Bronchial epithelial cell (primary cell): Measurements from ENCODE around the gene RAI14. TPM values are rescaled to one million over a fixed set of nuclear protein-coding genes. Genes with fewer than 3 reads are reported as not detected.

Experiments used
- DNase-seq: peaks from one replicate; pipeline ENCODE4 v3.0.0-alpha.2; 2010; ENCODE audit warnings: low read depth
- FAIRE-seq: peaks from 2 replicates; lab custom pipeline; 2011; peaks lifted over from hg19 to GRCh38; lab: Jason Lieb, UNC
- H3K27me3 ChIP-seq: 2 replicates; pipeline ENCODE4 v1.5.1; 2011; ENCODE audit warnings: low read length; ENCODE audit not compliant: control insufficient read depth, insufficient read depth
- H3K36me3 ChIP-seq: 2 replicates; pipeline ENCODE4 v1.5.1; 2011; ENCODE audit warnings: low read length; ENCODE audit not compliant: control insufficient read depth, insufficient read depth
- H3K4me3 ChIP-seq: 2 replicates; pipeline ENCODE4 v1.5.1; 2011; ENCODE audit warnings: mild to moderate bottlenecking, low read depth, low read length, control low read depth
- CTCF ChIP-seq: IDR thresholded peaks from 2 replicates; pipeline ENCODE4 v1.5.1; 2011; ENCODE audit warnings: mild to moderate bottlenecking, moderate library complexity, low read length, control low read depth, inconsistent platforms; ENCODE audit not compliant: insufficient read depth, severe bottlenecking
- total RNA-seq: library from RNA; depleted of rRNA; stranded (reverse); fragments of >200 nt; gene quantifications from 2 replicates; pipeline ENCODE4 v1.2.1, GENCODE V29; 2014

The RAI14 gene
- total RNA-seq, 1 donor from 2014 or later = 60.0 TPM

DNA sequence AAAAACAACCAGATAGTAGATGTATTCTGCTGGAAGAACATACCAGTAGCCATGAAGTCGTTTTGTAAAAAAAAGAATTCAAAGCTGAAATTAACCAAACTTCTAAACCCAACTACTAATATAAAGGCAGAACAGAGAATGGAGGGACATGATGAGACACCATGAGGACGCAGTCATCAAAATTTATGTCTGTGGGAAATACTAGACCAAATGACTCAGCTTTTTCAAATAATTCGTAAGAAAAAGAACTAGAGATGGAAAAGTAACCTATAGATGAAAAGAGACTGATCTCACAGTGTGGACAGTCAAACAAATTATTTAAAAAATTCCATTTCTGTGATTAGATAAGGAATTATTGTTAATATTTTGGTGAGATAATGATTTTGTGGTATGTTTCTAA lies 193.1 kb downstream of the RAI14 start:
- DNase-seq (no peak), FAIRE-seq (no peak)
- no peaks in the 10 kb centered on the region for H3K36me3 ChIP-seq
- no peaks in the 10 kb centered on the region for H3K27me3 ChIP-seq
- no peak overlapping the region for H3K4me3 ChIP-seq
- no peak for TF ChIP-seq CTCF

GRCh38 chr5:34854459-34855174 lies 198.5 kb downstream of the RAI14 start:
- no peak overlapping the region for H3K4me3 ChIP-seq
- FAIRE-seq (no peak), DNase-seq (no peak)
- TF ChIP-seq CTCF = no peak
- no peaks in the 10 kb centered on the region for H3K36me3 ChIP-seq
- no peaks in the 10 kb centered on the region for H3K27me3 ChIP-seq

DNA sequence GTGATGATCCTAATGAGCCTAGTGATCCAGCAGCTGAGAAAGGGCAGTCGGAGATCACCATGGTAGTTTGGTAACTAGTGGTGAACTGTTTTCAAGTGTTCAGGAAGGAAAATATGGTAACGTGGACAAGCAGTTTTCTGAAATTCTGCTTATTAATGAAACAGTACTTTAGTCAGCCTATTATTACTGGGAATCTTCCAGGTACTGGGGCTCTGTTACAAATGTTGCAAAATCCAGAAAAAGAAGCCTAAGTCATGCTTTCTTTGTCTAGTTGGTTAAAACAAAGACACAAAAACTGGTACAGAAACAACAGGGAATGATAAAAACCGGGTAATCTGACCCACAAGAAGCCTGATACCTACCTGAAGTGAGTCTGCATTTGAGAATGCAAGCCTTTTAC lies 201.0 kb downstream of the RAI14 start:
- no peaks in the 10 kb centered on the region for H3K36me3 ChIP-seq
- no peaks in the 10 kb centered on the region for H3K27me3 ChIP-seq
- FAIRE-seq (no peak), DNase-seq (no peak)
- no peak for TF ChIP-seq CTCF
- no peak overlapping the region for H3K4me3 ChIP-seq

- H3K4me3 ChIP-seq = no peak overlapping the region
- H3K27me3 ChIP-seq = no peaks in the 10 kb centered on the region
- no peak for TF ChIP-seq CTCF
- no peaks in the 10 kb centered on the region for H3K36me3 ChIP-seq
- no peak for FAIRE-seq
- no peak for DNase-seq
Observed at GRCh38 chr5:34857894-34858293, 201.8 kb downstream of the RAI14 start.

GRCh38 chr5:34858790-34859189 lies 202.7 kb downstream of the RAI14 start:
- H3K36me3 ChIP-seq = no peaks in the 10 kb centered on the region
- no peak overlapping the region for H3K4me3 ChIP-seq
- no peaks in the 10 kb centered on the region for H3K27me3 ChIP-seq
- no peak for DNase-seq
- TF ChIP-seq CTCF = no peak
- no peak for FAIRE-seq

DNA sequence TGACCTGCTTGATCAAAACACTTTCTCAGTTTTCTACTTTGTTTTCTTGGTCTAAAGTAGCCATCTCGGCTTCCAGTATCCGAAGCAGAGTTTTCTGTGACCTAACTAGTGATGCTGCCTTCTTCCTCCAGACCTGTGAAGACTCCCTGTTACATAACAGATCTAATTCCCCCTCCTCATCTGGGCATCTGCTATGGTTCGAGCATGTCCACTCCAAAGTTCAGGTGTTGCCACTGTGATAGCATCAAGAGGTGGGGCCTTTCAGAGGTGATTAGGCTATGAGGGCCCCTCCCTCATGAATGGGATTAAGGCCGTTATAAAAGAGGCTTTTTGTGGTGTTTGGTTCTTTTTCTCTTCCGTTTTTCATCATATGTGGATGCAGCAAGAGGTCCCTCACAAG lies 203.1 kb downstream of the RAI14 start:
- Histone ChIP-seq H3K4me3 (no peak overlapping the region), H3K27me3 (no peaks in the 10 kb centered on the region), H3K36me3 (no peaks in the 10 kb centered on the region)
- FAIRE-seq (no peak), DNase-seq (no peak)
- no peak for TF ChIP-seq CTCF
